Breast epithelium (tissue), 3 donors: ENCODE results near the gene NEDD4L.

Experiments
- POLR2A ChIP-seq: fragments of 450-650 bp; IDR thresholded peaks from one replicate; pipeline ENCODE4 v1.6.1; 2016; ENCODE audit warnings: antibody characterized with exemption, mild to moderate bottlenecking, moderate library complexity
- POLR2AphosphoS5 ChIP-seq, 3 donors: sonication (generic); formaldehyde crosslinking; IDR thresholded peaks; one replicate each; pipeline ENCODE4 v1.6.1; 2017; ENCODE audit warnings: antibody characterized with exemption in 3 of 3
- TF ChIP-seq, protein P1 (sequence below), 3 donors: fragments of 450-650 bp; IDR thresholded peaks; one replicate each; pipeline ENCODE4 v1.5.1; 2016 to 2017; ENCODE audit warnings: antibody characterized with exemption in 3 of 3, mild to moderate bottlenecking in 3 of 3, moderate library complexity in 3 of 3

DNA sequence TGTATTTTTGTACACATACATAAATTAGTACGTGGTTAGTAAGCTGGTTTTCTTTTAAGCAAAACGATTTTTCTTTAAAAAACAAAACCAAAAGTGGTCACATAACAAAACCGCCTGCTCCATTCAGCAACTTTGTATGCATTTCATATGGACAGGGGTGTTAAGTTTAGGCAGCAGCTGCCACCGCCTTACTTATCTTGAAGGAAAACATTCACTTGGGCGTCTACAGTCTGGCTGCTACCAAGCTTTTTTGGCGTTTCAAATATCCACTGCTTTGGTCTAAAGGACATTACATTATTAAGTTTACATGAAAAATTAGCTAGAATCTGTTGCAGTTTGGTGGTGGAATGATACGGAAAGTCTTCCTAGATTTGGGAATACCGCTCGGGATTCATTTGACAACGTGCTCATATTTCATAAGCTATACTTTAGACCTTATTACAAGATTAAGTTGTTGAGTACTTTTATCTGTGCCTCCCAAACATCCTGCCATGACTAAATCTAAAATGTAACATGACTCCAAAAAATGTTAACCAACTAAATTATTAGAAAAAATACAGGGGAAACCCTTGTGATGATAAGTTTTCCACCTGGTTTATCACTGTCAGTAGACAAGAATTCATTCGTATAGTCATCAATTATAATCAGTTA, 214.8 kb downstream of the NEDD4L start:
- TF ChIP-seq, protein P1, sequence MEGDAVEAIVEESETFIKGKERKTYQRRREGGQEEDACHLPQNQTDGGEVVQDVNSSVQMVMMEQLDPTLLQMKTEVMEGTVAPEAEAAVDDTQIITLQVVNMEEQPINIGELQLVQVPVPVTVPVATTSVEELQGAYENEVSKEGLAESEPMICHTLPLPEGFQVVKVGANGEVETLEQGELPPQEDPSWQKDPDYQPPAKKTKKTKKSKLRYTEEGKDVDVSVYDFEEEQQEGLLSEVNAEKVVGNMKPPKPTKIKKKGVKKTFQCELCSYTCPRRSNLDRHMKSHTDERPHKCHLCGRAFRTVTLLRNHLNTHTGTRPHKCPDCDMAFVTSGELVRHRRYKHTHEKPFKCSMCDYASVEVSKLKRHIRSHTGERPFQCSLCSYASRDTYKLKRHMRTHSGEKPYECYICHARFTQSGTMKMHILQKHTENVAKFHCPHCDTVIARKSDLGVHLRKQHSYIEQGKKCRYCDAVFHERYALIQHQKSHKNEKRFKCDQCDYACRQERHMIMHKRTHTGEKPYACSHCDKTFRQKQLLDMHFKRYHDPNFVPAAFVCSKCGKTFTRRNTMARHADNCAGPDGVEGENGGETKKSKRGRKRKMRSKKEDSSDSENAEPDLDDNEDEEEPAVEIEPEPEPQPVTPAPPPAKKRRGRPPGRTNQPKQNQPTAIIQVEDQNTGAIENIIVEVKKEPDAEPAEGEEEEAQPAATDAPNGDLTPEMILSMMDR (IDR thresholded peaks at IDR 0.05), result no peak
- no peak for TF ChIP-seq POLR2AphosphoS5 (IDR thresholded peaks at IDR 0.05)
- TF ChIP-seq POLR2A, result no peak
